ENCODE results near the gene INPP4A. TPM values are rescaled to one million over a fixed set of nuclear protein-coding genes. Genes with fewer than 3 reads are reported as not detected.
A peak's percentile ranks its signal among the peaks of the same experiment; 100 is the strongest.

Gene INPP4A
- total RNA-seq, 1 experiment from 2014 or later: 11.2 TPM

DNA sequence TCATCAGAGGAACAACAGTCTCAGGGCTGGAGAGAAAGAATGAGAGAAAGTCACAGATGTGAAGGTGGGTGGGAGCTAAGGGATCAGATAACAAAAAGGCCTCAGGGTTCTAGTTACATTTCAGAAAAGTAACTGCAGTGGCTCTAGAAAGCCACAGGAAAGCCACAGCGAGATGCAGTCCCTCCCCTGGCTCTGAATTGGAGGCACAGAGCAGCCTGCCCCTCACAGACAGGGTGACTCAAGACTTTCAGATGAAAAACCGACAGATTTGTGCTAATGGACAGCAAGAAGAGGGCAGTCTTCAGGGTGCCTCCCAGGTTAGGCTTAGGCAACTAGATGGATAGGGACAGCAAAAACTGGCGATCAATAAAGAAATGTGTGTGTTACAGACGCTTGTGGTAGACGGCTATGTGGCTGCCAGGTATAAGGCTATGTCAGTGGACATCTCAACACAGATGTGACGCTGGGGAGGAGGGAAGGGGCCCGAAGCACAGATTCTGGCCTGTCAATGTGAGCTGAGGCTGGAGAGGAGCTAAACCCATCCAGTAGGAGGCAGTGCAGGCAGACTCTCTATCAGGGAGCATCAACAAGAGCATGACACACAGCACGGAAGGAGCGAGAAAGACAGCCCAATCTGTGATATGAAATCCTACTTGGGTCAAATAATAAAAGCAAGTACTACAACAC lies 189.9 kb downstream of the INPP4A start:
- DNase-seq (ENCODE audit: low spot score): peak; percentile 43

- DNase-seq (ENCODE audit: low spot score): no peak
Measured at GRCh38 chr2:98637401-98638147, 192.9 kb downstream of the INPP4A start.

- no peak for DNase-seq (ENCODE audit: low spot score)
Measured at GRCh38 chr2:98643496-98644100, 198.9 kb downstream of the INPP4A start.

Other genes starting within 250 kb of the INPP4A start
- gene CNGA3, start 98.4 kb upstream of the INPP4A start, total RNA-seq (2014; rRNA removed; shearing (Covaris generic)): not detected in 2 replicates
- gene COA5, start 163.7 kb downstream of the INPP4A start, total RNA-seq (2014; rRNA removed; shearing (Covaris generic)): 28.0 and 29.8 TPM in 2 replicates
- gene UNC50, start 163.7 kb downstream of the INPP4A start, total RNA-seq (2014; rRNA removed; shearing (Covaris generic)): 68.5 and 78.7 TPM in 2 replicates

Data from H4 (cell line).